K562 (cell line): ENCODE results near the gene BMP8B. TPM values are rescaled to one million over a fixed set of nuclear protein-coding genes. Genes with fewer than 3 reads are reported as not detected.

Experiments used
- BCL6 ChIP-seq: fragments of 250-450 bp; sonication (Bioruptor Pico); IDR thresholded peaks from 2 replicates; pipeline ENCODE4 v1.4.0; 2020
- CHAMP1 ChIP-seq: fragments of 450-650 bp; IDR thresholded peaks from 2 replicates; pipeline ENCODE4 v1.6.1; 2016; ENCODE audit warnings: mild to moderate bottlenecking
- GTF3C2 ChIP-seq: IDR thresholded peaks from 3 replicates; pipeline ENCODE4 v1.6.1; 2011; ENCODE audit warnings: borderline replicate concordance, mild to moderate bottlenecking, moderate library complexity; ENCODE audit not compliant: insufficient read length; ENCODE audit errors: extremely low read depth
- MCM3 ChIP-seq: fragments of 450-650 bp; IDR thresholded peaks from 2 replicates; pipeline ENCODE4 v1.6.1; 2016
- NBN ChIP-seq: fragments of 450-650 bp; IDR thresholded peaks from 2 replicates; pipeline ENCODE4 v1.6.1; 2016; ENCODE audit warnings: low read depth, mild to moderate bottlenecking
- POLR2H ChIP-seq: IDR thresholded peaks from 2 replicates; pipeline ENCODE4 v1.6.1; 2016; ENCODE audit warnings: missing genetic modification characterization, low read depth, mild to moderate bottlenecking, control low read depth, missing compliant biosample characterization, moderate library complexity
- RCOR1 ChIP-seq, 2 experiments: IDR thresholded peaks; 2 replicates each; pipeline ENCODE4 v1.6.1; 2012; ENCODE audit warnings: low read depth in 2 of 2, low read length in 2 of 2, borderline replicate concordance in 1 of 2, improper control_type of control experiment in 1 of 2
- TAL1 ChIP-seq: fragments of 450-650 bp; IDR thresholded peaks from 2 replicates; pipeline ENCODE4 v1.6.1; 2016; ENCODE audit warnings: mild to moderate bottlenecking
- WHSC1 ChIP-seq: IDR thresholded peaks from one replicate; pipeline ENCODE4 v1.6.1; 2012; ENCODE audit warnings: low read length, control low read depth, inconsistent platforms
- ZFP36 ChIP-seq: fragments of 150-350 bp; IDR thresholded peaks from 2 replicates; pipeline ENCODE4 v1.6.1; 2018; ENCODE audit warnings: low read length, low read depth; ENCODE audit not compliant: partially characterized antibody
- ZNF184 ChIP-seq: sonication (generic); formaldehyde crosslinking; IDR thresholded peaks from 2 replicates; pipeline ENCODE4 v1.5.0; 2020; ENCODE audit warnings: missing genetic modification reagents
- ZNF253 ChIP-seq: fragments of 250-450 bp; sonication (Bioruptor Pico); conservative IDR thresholded peaks from 2 replicates; pipeline ENCODE4 v1.6.1; 2021; ENCODE audit warnings: mild to moderate bottlenecking
- polyA plus RNA-seq, 8 experiments: library from polyadenylated mRNA; depleted of rRNA in 4 of 8; stranded (reverse) in 5 of 8; unstranded in 3 of 8; fragments of >200 nt; fragmentation: Nextera tagmentation in 2 of 8; fragmentation: Illumina TruSeq in 1 of 8; extraction: Ambion mirVana in 2 of 8; extraction: Trizol in 1 of 8; gene quantifications; 2 replicates each; pipeline versions ENCODE4 v1.2.1 to v1.2.3, GENCODE V29; 2011 to 2014; ENCODE audit warnings: inconsistent platforms in 1 of 8, missing spikeins in 1 of 8
- total RNA-seq, 7 experiments: library from RNA; depleted of rRNA in 6 of 7; stranded (reverse); fragments of >200 nt in 6 of 7; fragmentation: Illumina TruSeq in 2 of 7; extraction: Trizol in 2 of 7; gene quantifications; 2 replicates each; pipeline versions ENCODE4 v1.2.1 to v1.2.3, GENCODE V29; 2011 to 2021; ENCODE audit warnings: low replicate concordance in 1 of 7
- TF ChIP-seq, protein P1 (sequence below), 2 experiments: fragments of 450-650 bp in 1 of 2; sonication (generic) in 1 of 2; formaldehyde crosslinking in 1 of 2; IDR thresholded peaks; 2 replicates each; pipeline versions ENCODE4 v1.7.1 to v1.9.0; 2016 to 2022; ENCODE audit warnings: inconsistent platforms in 1 of 2, mild to moderate bottlenecking in 1 of 2, missing genetic modification reagents in 1 of 2

BMP8B gene
- total and polyA plus RNA-seq, 9 of the 15 experiments (the other 6 are each of a cell fraction or from before 2014, with no cell fraction given): 0.03 to 0.33 (median 0.14) TPM

DNA sequence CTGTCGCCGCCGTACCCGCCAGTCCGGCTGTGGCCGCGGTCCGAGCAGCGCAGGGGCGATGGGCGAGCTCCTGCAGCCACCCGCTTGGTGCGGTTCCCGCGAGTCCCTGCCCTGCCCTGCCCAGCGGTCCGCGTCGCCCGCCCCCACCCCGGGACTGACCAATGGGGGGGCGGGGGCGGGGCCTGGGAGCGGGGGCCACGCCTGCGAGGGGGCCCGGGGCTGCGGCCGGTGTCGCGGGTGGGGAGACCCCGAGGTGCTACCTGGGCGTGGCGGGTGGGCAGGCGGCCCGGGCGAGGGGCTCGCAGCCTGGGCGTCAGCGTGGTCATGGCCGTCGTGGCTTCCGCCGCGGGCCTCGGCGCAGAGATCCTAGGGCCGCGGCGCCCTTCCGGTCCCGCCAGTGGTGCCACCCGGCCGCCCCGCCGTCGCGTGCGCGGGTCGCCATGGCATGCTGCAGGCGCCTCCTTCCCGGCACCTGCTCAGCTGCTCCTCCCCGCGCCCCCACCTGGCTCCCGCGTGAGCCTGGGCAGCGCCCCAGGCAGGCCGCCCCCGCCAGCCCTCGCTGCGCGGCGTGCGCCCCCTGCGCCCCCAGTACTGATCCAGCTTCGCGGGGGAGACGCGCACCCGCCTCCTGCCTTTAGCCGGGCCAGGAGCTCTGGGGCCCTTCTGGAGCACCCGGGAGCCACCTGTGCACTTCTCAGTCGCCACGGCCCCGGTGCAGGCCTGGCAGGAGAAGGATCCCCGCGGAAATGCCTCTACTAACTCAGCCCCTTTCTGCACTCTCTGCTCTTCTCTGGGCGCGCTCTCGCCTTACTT is at the start of gene BMP8B (continued):
- TF ChIP-seq GTF3C2 (no peak), NBN (no peak), ZNF184 (CRISPR knock-in tag) (no peak), CHAMP1 (no peak), ZFP36 (no peak), MCM3 (no peak), WHSC1 (no peak), RCOR1 (IDR thresholded peaks at IDR 0.05; ENCODE audit: borderline replicate concordance in 1 of 2, low read depth in 2 of 2, low read length in 2 of 2) (no peak), BCL6 (CRISPR knock-in tag) (no peak), ZNF253 (CRISPR knock-in tag) (no peak), POLR2H (tag) (no peak), TAL1 (no peak)
- TF ChIP-seq, protein P1, sequence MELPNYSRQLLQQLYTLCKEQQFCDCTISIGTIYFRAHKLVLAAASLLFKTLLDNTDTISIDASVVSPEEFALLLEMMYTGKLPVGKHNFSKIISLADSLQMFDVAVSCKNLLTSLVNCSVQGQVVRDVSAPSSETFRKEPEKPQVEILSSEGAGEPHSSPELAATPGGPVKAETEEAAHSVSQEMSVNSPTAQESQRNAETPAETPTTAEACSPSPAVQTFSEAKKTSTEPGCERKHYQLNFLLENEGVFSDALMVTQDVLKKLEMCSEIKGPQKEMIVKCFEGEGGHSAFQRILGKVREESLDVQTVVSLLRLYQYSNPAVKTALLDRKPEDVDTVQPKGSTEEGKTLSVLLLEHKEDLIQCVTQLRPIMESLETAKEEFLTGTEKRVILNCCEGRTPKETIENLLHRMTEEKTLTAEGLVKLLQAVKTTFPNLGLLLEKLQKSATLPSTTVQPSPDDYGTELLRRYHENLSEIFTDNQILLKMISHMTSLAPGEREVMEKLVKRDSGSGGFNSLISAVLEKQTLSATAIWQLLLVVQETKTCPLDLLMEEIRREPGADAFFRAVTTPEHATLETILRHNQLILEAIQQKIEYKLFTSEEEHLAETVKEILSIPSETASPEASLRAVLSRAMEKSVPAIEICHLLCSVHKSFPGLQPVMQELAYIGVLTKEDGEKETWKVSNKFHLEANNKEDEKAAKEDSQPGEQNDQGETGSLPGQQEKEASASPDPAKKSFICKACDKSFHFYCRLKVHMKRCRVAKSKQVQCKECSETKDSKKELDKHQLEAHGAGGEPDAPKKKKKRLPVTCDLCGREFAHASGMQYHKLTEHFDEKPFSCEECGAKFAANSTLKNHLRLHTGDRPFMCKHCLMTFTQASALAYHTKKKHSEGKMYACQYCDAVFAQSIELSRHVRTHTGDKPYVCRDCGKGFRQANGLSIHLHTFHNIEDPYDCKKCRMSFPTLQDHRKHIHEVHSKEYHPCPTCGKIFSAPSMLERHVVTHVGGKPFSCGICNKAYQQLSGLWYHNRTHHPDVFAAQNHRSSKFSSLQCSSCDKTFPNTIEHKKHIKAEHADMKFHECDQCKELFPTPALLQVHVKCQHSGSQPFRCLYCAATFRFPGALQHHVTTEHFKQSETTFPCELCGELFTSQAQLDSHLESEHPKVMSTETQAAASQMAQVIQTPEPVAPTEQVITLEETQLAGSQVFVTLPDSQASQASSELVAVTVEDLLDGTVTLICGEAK (IDR thresholded peaks at IDR 0.05): no peak
- TF ChIP-seq, protein P1 (CRISPR knock-in tag; IDR thresholded peaks at IDR 0.05): 0 out of 2 replicates have a peak, but pooled peaks have one; percentile 28
